HCT116 (cell line): ENCODE measurements around the gene LRRC3. TPM values are rescaled to one million over a fixed set of nuclear protein-coding genes. Genes with fewer than 3 reads are reported as not detected.

Experiments
- ATAC-seq: fragments of 200-7000 bp; cut with Tn5 transposase; 2 replicates; pipeline ENCODE4 v1.9.1; 2020; ENCODE audit warnings: mild to moderate bottlenecking, moderate library complexity
- BruUV-seq: library from RNA; stranded (reverse); fragments of 400-500 nt; replicated peaks from 2 replicates; lab custom pipeline; 2021; lab: Mats Ljungman, UMichigan
- CTCF ChIA-PET: fragments of 300-600 bp; sonication (Branson Sonifier 250); formaldehyde crosslinking; loops from one replicate; lab custom pipeline; 2021; ENCODE audit warnings: antibody characterized with exemption; lab: Charles Lee
- POLR2A ChIA-PET: fragments of 300-600, 350-600 bp; sonication (Branson Sonifier 250); formaldehyde crosslinking; loops from one replicate; lab custom pipeline; 2021; ENCODE audit warnings: antibody characterized with exemption; lab: Charles Lee
- RAD21 ChIA-PET, 2 experiments: fragments of 300-600 bp; sonication (Branson Sonifier 250); formaldehyde crosslinking; loops; one replicate each; lab custom pipeline; 2023; ENCODE audit warnings: low total read pairs in 2 of 2; ENCODE audit not compliant: uncharacterized antibody in 2 of 2, unreplicated experiment in 2 of 2, low non-redundant PET in 1 of 2; lab: Charles Lee
- DNase-seq: peaks from one replicate; pipeline ENCODE4 v3.0.0-alpha.2; 2010; ENCODE audit warnings: low read depth, low spot score
- H2AFZ ChIP-seq: fragments of 200-600 bp; shearing (Covaris generic), sonication (generic); 2 replicates; pipeline ENCODE4 v1.6.1; 2017; ENCODE audit warnings: low read depth, mixed run types, mixed read lengths, antibody characterized with exemption, low read length; ENCODE audit not compliant: poor library complexity, severe bottlenecking
- H3K27ac ChIP-seq: 2 replicates; pipeline ENCODE4 v1.5.1; 2012; ENCODE audit warnings: low read depth, low read length
- H3K27me3 ChIP-seq: fragments of 200-600 bp; sonication (generic); 2 replicates; pipeline ENCODE4 v1.6.1; 2016; ENCODE audit warnings: mixed run types, low read length, mixed read lengths; ENCODE audit not compliant: insufficient read depth
- H3K36me3 ChIP-seq, 2 experiments: fragments of 200-500 bp in 1 of 2; fragments of 200-600 bp in 1 of 2; sonication (Bioruptor generic) in 1 of 2; sonication (generic) in 1 of 2; 2 replicates each; pipeline versions ENCODE4 v1.5.1 to v1.6.1; 2014 to 2016; ENCODE audit warnings: low read length in 2 of 2, inconsistent platforms in 1 of 2, mixed read lengths in 1 of 2, mixed run types in 1 of 2; ENCODE audit not compliant: insufficient read depth in 2 of 2, control insufficient read depth in 1 of 2
- H3K4me1 ChIP-seq, 2 experiments: fragments of 200-600 bp in 1 of 2; sonication (generic) in 1 of 2; 2 replicates each; pipeline versions ENCODE4 v1.5.1 to v1.6.1; 2012 to 2017; ENCODE audit warnings: low read length in 2 of 2, inconsistent platforms in 1 of 2, mild to moderate bottlenecking in 1 of 2, mixed read lengths in 1 of 2, mixed run types in 1 of 2, moderate library complexity in 1 of 2; ENCODE audit not compliant: insufficient read depth in 2 of 2, control insufficient read depth in 1 of 2
- H3K4me2 ChIP-seq: fragments of 200-600 bp; sonication (generic); 2 replicates; pipeline ENCODE4 v1.6.1; 2017; ENCODE audit warnings: mixed run types, low read length, mixed read lengths
- H3K4me3 ChIP-seq, 2 experiments: fragments of 200-600 bp in 1 of 2; sonication (generic) in 1 of 2; replicated peaks in 1 of 2; 2 replicates each; pipeline ENCODE4 v1.5.1; 2011 to 2016; ENCODE audit warnings: low read length in 2 of 2, control low read depth in 1 of 2, low read depth in 1 of 2, mild to moderate bottlenecking in 1 of 2, mixed read lengths in 1 of 2, mixed run types in 1 of 2
- H3K79me2 ChIP-seq: fragments of 200-600 bp; sonication (generic); 2 replicates; pipeline ENCODE4 v1.6.1; 2017; ENCODE audit warnings: mild to moderate bottlenecking, mixed run types, low read length, moderate library complexity, mixed read lengths; ENCODE audit not compliant: insufficient read depth
- H3K9ac ChIP-seq: fragments of 200-600 bp; sonication (generic); 2 replicates; pipeline ENCODE4 v1.6.1; 2016; ENCODE audit warnings: low read length, mixed read lengths
- H3K9me2 ChIP-seq: fragments of 200-600 bp; sonication (generic), shearing (Covaris generic); 2 replicates; pipeline ENCODE4 v1.6.1; 2017; ENCODE audit warnings: mixed run types, mild to moderate bottlenecking, moderate library complexity; ENCODE audit not compliant: insufficient read depth
- H3K9me3 ChIP-seq, 2 experiments: fragments of 200-500 bp in 1 of 2; fragments of 200-600 bp in 1 of 2; sonication (Bioruptor generic) in 1 of 2; sonication (generic) in 1 of 2; 2 replicates each; pipeline ENCODE4 v1.6.1; 2014 to 2017; ENCODE audit warnings: low read length in 2 of 2, mixed read lengths in 2 of 2, inconsistent platforms in 1 of 2, low read depth in 1 of 2, mild to moderate bottlenecking in 1 of 2, mixed run types in 1 of 2, moderate library complexity in 1 of 2; ENCODE audit not compliant: control insufficient read depth in 1 of 2, insufficient read depth in 1 of 2
- H4K20me1 ChIP-seq: fragments of 200-600 bp; sonication (generic), shearing (Covaris generic); 2 replicates; pipeline ENCODE4 v1.6.1; 2017; ENCODE audit warnings: mixed run types, mild to moderate bottlenecking, moderate library complexity; ENCODE audit not compliant: insufficient read depth
- CEBPB ChIP-seq: IDR thresholded peaks from 2 replicates; pipeline ENCODE4 v1.6.1; 2012; ENCODE audit warnings: low read depth
- EGR1 ChIP-seq: IDR thresholded peaks from 2 replicates; pipeline ENCODE4 v1.6.1; 2012; ENCODE audit warnings: low read depth
- ELF1 ChIP-seq: IDR thresholded peaks from 2 replicates; pipeline ENCODE4 v1.6.1; 2012; ENCODE audit warnings: low read depth, borderline replicate concordance
- EZH2 ChIP-seq: fragments of 200-600 bp; sonication (generic); IDR thresholded peaks from 2 replicates; pipeline ENCODE4 v1.6.1; 2017; ENCODE audit warnings: antibody characterized with exemption, mixed run types
- EZH2phosphoT487 ChIP-seq: fragments of 200-600 bp; IDR thresholded peaks from 2 replicates; pipeline ENCODE4 v1.6.1; 2018; ENCODE audit warnings: antibody characterized with exemption, borderline replicate concordance
- FOSL1 ChIP-seq: IDR thresholded peaks from 2 replicates; pipeline ENCODE4 v1.6.1; 2012; ENCODE audit warnings: low read depth
- JUND ChIP-seq: IDR thresholded peaks from 2 replicates; pipeline ENCODE4 v1.6.1; 2012
- POLR2A ChIP-seq: IDR thresholded peaks from 2 replicates; pipeline ENCODE4 v1.7.0; 2011; ENCODE audit warnings: borderline replicate concordance; ENCODE audit not compliant: insufficient read depth, insufficient read length; ENCODE audit errors: extremely low read depth
- POLR2AphosphoS5 ChIP-seq: IDR thresholded peaks from 2 replicates; pipeline ENCODE4 v1.6.1; 2011; ENCODE audit warnings: mild to moderate bottlenecking, low read depth, low read length, moderate library complexity
- SIN3A ChIP-seq: IDR thresholded peaks from 2 replicates; pipeline ENCODE4 v1.6.1; 2012; ENCODE audit warnings: low read depth
- SP1 ChIP-seq: IDR thresholded peaks from 2 replicates; pipeline ENCODE4 v1.6.1; 2012; ENCODE audit warnings: low read depth
- TCF7L2 ChIP-seq: IDR thresholded peaks from 2 replicates; pipeline ENCODE4 v1.7.0; 2011; ENCODE audit warnings: borderline replicate concordance, inconsistent platforms; ENCODE audit not compliant: insufficient read depth, insufficient read length; ENCODE audit errors: extremely low read depth
- YY1 ChIP-seq: IDR thresholded peaks from 2 replicates; pipeline ENCODE4 v1.6.1; 2011; ENCODE audit warnings: low read length, low read depth, moderate library complexity, mild to moderate bottlenecking; ENCODE audit not compliant: insufficient replicate concordance; ENCODE audit errors: extremely low read depth
- intact Hi-C: fragments of 100-400 bp; cut with micrococcal nuclease; formaldehyde crosslinking; loops from 2 replicates; pipeline ENCODE4 v1.10.0; 2022
- total RNA-seq: library from RNA; stranded (reverse); gene quantifications from one replicate; pipeline ENCODE4 v1.2.1, GENCODE V29; 2021; ENCODE audit not compliant: unreplicated experiment
- TF ChIP-seq, protein P1 (sequence below): IDR thresholded peaks from 2 replicates; pipeline ENCODE4 v1.6.1; 2011; ENCODE audit warnings: mild to moderate bottlenecking, low read length, moderate library complexity; ENCODE audit not compliant: insufficient replicate concordance; ENCODE audit errors: extremely low read depth
- TF ChIP-seq, protein P2 (sequence below): IDR thresholded peaks from 2 replicates; pipeline ENCODE4 v1.6.1; 2012

Gene LRRC3
- total RNA-seq, 1 experiment from 2014 or later, result 7.5 TPM

DNA sequence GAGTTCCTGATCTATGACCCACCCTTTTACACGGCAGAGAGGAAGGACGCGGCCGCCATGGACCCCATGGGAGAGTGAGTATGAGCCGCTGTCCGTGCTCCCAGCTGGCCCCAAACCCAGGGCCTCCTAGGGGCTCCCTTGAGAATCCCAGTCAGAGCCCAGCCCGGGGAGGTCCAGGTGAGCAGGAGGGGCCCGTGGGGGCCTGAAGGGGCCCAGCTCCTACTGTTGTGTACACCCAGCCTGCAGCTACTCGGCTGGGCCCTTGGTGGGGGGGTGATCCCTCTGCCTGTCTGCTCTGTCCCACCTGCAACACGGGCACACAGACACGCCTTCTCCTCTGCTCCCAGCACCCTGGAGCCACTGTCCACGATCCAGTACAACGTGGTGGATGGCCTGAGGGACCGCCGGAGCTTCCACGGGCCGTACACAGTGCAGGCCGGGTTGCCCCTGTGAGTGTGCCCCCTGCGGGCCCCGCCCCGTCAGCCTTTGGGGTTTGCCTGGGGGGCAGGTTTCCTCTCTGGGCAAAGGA is 28.6 kb upstream of the LRRC3 start:
- Histone ChIP-seq H3K36me3 (peaks cover 0 to 14% of the 10 kb centered on the region in 2 experiments; a peak in 1 of 4 replicates), H3K9me3 (peaks cover 4 to 6% of the 10 kb centered on the region in 2 experiments; a peak in 3 of 4 replicates), H3K79me2 (peaks cover 45% of the 10 kb centered on the region), H2AFZ (no peak overlapping the region), H3K9me2 (no peaks in the 10 kb centered on the region), H3K4me2 (peak overlapping the region; percentile 95)
- DNase-seq, result no peak
- POLR2A ChIA-PET, result no interaction called here
- CTCF ChIA-PET, result interaction anchor here (1.2 kb wide), 1 partner anchor 18 kb away, joined by 3 read pairs; no protein-coding TSS in a partner anchor
- intact Hi-C loops, result no loop called here
- TF ChIP-seq FOSL1 (no peak), EZH2phosphoT487 (no peak), CEBPB (no peak), POLR2AphosphoS5 (no peak), SP1 (no peak), JUND (no peak)
- TF ChIP-seq, all 23 proteins: peak for 0
- ATAC-seq, result no peak
- Histone ChIP-seq H3K27me3 (no peaks in the 10 kb centered on the region), H3K4me3 (peak overlapping the region; percentile 85 to 88), H4K20me1 (no peaks in the 10 kb centered on the region), H3K9ac (peak overlapping the region; percentile 95), H3K27ac (peak overlapping the region; percentile 88), H3K4me1 (peaks cover 4 to 36% of the 10 kb centered on the region in 2 experiments; a peak in 3 of 4 replicates)
- RAD21 ChIA-PET, result no interaction called here
- BruUV-seq, result no TSS peak

DNA sequence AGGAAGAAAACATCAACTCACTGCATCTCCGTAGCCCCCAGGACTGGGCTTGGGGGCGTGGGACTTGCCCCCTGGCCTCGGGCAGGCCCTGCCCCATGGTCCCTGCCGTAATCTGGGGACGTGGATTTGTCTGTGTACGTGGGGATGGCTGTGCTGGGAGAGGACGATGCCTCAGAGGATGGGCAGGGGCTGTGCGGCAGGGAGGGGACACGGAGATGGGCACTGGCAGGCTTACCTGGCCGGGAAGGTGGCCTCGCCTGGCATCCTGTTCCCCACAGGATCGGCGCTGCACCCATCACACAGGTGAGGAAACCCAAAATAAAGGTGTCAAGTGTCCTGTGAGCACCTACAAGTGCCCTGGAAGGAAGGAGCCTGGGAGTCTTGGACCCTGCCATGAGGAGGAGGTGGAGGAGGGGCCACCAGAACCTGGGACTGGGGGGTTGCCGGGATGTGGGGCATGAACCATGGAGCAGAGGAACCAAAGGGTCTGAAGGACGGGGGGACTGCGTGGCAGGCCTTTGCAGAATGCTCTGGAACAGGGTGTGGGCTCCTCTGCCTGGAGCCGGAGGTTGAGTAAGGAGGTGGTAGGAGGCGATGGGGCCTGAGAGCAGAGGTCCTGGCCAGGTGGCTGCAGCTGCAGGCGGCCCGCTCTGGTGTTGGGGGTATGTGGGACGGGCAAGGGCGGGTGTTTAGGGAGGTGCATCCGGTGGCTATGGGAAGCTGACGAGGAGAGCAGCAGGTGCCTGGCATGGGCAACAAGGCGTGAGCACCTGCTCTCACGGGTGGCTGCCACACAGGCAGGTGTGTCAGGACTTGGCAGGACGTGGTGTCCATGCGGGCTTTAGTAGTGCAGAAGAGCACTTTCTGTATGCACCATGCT is 27.8 kb upstream of the LRRC3 start:
- H3K4me3 ChIP-seq, result no peak overlapping the region
- TF ChIP-seq TCF7L2, result no peak
- TF ChIP-seq POLR2A, result no peak
- no peak for TF ChIP-seq SIN3A
- no peak for TF ChIP-seq CEBPB
- TF ChIP-seq YY1, result no peak
- TF ChIP-seq EZH2, result no peak
- TF ChIP-seq, protein P1, sequence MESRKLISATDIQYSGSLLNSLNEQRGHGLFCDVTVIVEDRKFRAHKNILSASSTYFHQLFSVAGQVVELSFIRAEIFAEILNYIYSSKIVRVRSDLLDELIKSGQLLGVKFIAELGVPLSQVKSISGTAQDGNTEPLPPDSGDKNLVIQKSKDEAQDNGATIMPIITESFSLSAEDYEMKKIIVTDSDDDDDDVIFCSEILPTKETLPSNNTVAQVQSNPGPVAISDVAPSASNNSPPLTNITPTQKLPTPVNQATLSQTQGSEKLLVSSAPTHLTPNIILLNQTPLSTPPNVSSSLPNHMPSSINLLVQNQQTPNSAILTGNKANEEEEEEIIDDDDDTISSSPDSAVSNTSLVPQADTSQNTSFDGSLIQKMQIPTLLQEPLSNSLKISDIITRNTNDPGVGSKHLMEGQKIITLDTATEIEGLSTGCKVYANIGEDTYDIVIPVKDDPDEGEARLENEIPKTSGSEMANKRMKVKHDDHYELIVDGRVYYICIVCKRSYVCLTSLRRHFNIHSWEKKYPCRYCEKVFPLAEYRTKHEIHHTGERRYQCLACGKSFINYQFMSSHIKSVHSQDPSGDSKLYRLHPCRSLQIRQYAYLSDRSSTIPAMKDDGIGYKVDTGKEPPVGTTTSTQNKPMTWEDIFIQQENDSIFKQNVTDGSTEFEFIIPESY, result no peak
- TF ChIP-seq, protein P2, sequence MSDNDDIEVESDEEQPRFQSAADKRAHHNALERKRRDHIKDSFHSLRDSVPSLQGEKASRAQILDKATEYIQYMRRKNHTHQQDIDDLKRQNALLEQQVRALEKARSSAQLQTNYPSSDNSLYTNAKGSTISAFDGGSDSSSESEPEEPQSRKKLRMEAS, result no peak
- TF ChIP-seq EGR1, result no peak
- no peak for TF ChIP-seq ELF1
- peak overlapping the region; percentile 88 for H3K27ac ChIP-seq
- H3K9me2 ChIP-seq, result no peaks in the 10 kb centered on the region
- no peaks in the 10 kb centered on the region for H4K20me1 ChIP-seq
- CTCF ChIA-PET, result interaction anchor here (1.2 kb wide), 1 partner anchor 17 kb away, joined by 3 read pairs; no protein-coding TSS in a partner anchor
- no peaks in the 10 kb centered on the region for H3K27me3 ChIP-seq
- no peak overlapping the region for H2AFZ ChIP-seq
- POLR2A ChIA-PET, result no interaction called here
- TSS peak; percentile 45 for BruUV-seq
- peaks cover 53% of the 10 kb centered on the region for H3K79me2 ChIP-seq
- RAD21 ChIA-PET, result no interaction called here
- ATAC-seq (no peak), DNase-seq (no peak)
- peaks cover 4 to 6% of the 10 kb centered on the region in 2 experiments; a peak in 3 of 4 replicates for H3K9me3 ChIP-seq
- peaks cover 0 to 14% of the 10 kb centered on the region in 2 experiments; a peak in 1 of 4 replicates for H3K36me3 ChIP-seq
- peak overlapping the region; percentile 95 for H3K4me2 ChIP-seq
- intact Hi-C loops, result no loop called here
- no peak overlapping the region for H3K9ac ChIP-seq
- H3K4me1 ChIP-seq, result peaks cover 4 to 36% of the 10 kb centered on the region in 2 experiments; a peak in 3 of 4 replicates
